ENCODE measurements around the gene FANCC. TPM values are rescaled to one million over a fixed set of nuclear protein-coding genes. Genes with fewer than 3 reads are reported as not detected.

Gene FANCC
- total and polyA plus RNA-seq, 2 of the 13 experiments (the other 11 are each of a cell fraction or from before 2014, with no cell fraction given) = 7.4 to 8.6 TPM

DNA sequence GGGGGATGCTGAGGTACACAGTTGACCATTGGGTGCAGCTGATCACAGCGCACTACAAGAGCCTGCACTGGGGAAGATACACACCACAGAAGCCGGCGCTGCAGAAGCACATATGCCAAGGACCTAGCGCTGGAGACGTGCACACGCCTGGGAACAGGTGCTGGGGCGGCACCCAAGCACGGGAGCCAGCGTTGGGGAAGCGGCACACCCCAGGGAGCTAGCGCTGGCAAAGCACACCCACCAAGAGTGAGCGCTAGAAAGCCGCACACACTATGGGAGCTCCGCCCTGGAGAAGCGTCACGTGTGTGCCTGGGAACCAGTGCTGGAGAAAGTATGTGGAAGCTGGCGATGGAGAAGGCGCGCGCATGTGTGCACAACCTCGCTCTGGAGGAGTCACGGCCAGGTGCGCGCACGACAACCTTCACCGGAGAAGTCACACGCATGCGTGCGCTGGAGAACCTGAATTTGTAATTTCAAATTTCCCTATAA, 4.5 kb downstream of the FANCC start (continued):
- TF ChIP-seq FOSL1 (CRISPR knock-in tag; IDR thresholded peaks at IDR 0.05; ENCODE audit: borderline replicate concordance) (no peak), ZNF350 (CRISPR knock-in tag; IDR thresholded peaks at IDR 0.05; ENCODE audit: borderline replicate concordance, low read depth) (0 out of 2 replicates have a peak, but pooled peaks have one; percentile 21), CSRNP1 (CRISPR knock-in tag; IDR thresholded peaks at IDR 0.05) (no peak), GPN1 (CRISPR knock-in tag; IDR thresholded peaks at IDR 0.05; ENCODE audit: borderline replicate concordance) (no peak), KDM1A (CRISPR knock-in tag; IDR thresholded peaks at IDR 0.05) (no peak), ZNF891 (CRISPR knock-in tag; IDR thresholded peaks at IDR 0.05) (no peak), ZBTB21 (CRISPR knock-in tag; IDR thresholded peaks at IDR 0.05) (no peak), ZNF12 (CRISPR knock-in tag; IDR thresholded peaks at IDR 0.05) (no peak), MBD4 (IDR thresholded peaks at IDR 0.05; ENCODE audit: borderline replicate concordance, low read length) (no peak), HOXA7 (CRISPR knock-in tag; IDR thresholded peaks at IDR 0.05) (no peak), REXO4 (CRISPR knock-in tag; IDR thresholded peaks at IDR 0.05; ENCODE audit: borderline replicate concordance) (no peak), CEBPB (IDR thresholded peaks at IDR 0.05; ENCODE audit: borderline replicate concordance, low read depth, low read length) (no peak), ZNF3 (CRISPR knock-in tag; IDR thresholded peaks at IDR 0.05) (no peak)
- TF ChIP-seq, protein P1, sequence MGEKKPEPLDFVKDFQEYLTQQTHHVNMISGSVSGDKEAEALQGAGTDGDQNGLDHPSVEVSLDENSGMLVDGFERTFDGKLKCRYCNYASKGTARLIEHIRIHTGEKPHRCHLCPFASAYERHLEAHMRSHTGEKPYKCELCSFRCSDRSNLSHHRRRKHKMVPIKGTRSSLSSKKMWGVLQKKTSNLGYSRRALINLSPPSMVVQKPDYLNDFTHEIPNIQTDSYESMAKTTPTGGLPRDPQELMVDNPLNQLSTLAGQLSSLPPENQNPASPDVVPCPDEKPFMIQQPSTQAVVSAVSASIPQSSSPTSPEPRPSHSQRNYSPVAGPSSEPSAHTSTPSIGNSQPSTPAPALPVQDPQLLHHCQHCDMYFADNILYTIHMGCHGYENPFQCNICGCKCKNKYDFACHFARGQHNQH (CRISPR knock-in tag; IDR thresholded peaks at IDR 0.05) = no peak
- TF ChIP-seq, protein P2, sequence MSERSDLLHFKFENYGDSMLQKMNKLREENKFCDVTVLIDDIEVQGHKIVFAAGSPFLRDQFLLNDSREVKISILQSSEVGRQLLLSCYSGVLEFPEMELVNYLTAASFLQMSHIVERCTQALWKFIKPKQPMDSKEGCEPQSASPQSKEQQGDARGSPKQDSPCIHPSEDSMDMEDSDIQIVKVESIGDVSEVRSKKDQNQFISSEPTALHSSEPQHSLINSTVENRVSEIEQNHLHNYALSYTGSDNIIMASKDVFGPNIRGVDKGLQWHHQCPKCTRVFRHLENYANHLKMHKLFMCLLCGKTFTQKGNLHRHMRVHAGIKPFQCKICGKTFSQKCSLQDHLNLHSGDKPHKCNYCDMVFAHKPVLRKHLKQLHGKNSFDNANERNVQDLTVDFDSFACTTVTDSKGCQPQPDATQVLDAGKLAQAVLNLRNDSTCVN (CRISPR knock-in tag; IDR thresholded peaks at IDR 0.05; ENCODE audit: borderline replicate concordance) = peak; percentile 65; the same call in 1 of the 2 replicates
- TF ChIP-seq, protein P3, sequence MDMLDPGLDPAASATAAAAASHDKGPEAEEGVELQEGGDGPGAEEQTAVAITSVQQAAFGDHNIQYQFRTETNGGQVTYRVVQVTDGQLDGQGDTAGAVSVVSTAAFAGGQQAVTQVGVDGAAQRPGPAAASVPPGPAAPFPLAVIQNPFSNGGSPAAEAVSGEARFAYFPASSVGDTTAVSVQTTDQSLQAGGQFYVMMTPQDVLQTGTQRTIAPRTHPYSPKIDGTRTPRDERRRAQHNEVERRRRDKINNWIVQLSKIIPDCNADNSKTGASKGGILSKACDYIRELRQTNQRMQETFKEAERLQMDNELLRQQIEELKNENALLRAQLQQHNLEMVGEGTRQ (IDR thresholded peaks at IDR 0.05; ENCODE audit: low read depth, low read length) = peak; percentile 80
- TF ChIP-seq, protein P3 (CRISPR knock-in tag; IDR thresholded peaks at IDR 0.05; ENCODE audit: borderline replicate concordance) = peak; percentile 79; the same call in 1 of the 2 replicates
- TF ChIP-seq, protein P4, sequence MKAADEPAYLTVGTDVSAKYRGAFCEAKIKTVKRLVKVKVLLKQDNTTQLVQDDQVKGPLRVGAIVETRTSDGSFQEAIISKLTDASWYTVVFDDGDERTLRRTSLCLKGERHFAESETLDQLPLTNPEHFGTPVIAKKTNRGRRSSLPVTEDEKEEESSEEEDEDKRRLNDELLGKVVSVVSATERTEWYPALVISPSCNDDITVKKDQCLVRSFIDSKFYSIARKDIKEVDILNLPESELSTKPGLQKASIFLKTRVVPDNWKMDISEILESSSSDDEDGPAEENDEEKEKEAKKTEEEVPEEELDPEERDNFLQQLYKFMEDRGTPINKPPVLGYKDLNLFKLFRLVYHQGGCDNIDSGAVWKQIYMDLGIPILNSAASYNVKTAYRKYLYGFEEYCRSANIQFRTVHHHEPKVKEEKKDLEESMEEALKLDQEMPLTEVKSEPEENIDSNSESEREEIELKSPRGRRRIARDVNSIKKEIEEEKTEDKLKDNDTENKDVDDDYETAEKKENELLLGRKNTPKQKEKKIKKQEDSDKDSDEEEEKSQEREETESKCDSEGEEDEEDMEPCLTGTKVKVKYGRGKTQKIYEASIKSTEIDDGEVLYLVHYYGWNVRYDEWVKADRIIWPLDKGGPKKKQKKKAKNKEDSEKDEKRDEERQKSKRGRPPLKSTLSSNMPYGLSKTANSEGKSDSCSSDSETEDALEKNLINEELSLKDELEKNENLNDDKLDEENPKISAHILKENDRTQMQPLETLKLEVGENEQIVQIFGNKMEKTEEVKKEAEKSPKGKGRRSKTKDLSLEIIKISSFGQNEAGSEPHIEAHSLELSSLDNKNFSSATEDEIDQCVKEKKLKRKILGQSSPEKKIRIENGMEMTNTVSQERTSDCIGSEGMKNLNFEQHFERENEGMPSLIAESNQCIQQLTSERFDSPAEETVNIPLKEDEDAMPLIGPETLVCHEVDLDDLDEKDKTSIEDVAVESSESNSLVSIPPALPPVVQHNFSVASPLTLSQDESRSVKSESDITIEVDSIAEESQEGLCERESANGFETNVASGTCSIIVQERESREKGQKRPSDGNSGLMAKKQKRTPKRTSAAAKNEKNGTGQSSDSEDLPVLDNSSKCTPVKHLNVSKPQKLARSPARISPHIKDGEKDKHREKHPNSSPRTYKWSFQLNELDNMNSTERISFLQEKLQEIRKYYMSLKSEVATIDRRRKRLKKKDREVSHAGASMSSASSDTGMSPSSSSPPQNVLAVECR (CRISPR knock-in tag; IDR thresholded peaks at IDR 0.05; ENCODE audit: borderline replicate concordance) = peak; percentile 29; the same call in 1 of the 2 replicates
